NCI-H345 (cell line): Measurements from ENCODE around the gene TNFRSF14.

Experiments
- DNase-seq: peaks from one replicate; lab custom pipeline; 2025; lab: John Stamatoyannopoulos, UW

Gene TNFRSF14

DNA sequence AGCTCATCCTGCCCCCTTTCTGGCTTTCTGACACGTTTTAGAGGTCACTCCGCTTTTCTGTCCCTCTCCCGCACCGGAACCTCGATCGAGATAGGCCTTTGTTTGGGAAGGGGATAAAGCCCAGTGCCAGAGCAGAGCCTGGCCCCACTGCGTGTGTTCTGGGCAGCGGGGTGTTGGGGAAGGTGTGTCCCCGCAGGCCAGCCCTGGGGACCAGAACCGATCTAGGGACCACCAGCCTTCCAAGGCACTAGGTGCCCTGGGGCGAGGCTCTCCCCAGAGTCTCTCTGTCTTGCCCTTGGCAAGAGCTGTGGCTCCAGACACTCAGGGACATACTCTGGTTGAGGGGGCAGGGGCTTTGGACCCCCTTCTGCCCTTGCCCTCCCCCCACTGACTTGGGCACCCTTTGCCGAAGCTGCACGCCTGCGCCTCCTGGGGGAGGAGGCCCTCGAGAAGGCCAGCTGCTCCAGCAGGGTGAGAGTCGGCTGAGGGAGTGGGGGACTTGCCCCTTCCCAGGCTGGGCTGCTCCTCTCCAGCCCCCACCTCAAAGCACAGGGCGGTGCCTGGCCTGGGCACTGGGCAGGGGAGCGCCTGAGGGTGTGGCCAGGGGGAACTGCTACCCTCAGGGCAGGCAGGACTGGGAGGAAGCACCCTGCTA lies 46.8 kb downstream of the TNFRSF14 start:
- no peak for DNase-seq

DNA sequence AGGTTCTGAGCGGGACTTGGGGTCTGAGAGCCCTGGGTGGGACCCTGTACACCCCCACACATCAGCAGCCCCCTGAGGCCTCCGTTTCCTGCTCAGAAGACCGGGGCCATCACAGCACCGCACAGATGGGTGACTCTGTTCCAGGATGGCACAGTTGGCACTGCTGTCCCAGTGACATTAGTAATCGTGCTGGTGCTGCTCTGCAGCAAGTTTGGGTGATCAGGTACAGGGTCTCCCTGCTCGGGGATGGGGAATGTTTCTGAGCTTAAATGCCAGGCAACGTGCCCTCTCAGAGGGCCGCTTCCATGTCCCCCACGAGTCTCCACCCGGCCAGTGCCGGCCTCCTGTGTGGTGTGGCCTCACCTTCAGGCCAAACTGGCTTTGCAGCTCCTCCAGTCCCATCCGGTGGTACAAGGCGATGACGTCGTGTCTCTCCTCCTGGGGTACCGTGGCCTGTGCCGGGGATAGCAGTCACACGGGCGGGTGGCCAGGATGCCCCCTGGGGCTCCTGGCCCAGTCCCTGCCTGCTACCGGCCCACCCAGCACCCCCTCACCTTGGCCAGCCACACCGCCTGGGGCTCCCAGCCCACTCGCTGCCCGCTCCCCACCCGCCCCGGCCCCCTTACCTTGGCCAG lies 47.5 kb downstream of the TNFRSF14 start:
- DNase-seq: no peak

DNA sequence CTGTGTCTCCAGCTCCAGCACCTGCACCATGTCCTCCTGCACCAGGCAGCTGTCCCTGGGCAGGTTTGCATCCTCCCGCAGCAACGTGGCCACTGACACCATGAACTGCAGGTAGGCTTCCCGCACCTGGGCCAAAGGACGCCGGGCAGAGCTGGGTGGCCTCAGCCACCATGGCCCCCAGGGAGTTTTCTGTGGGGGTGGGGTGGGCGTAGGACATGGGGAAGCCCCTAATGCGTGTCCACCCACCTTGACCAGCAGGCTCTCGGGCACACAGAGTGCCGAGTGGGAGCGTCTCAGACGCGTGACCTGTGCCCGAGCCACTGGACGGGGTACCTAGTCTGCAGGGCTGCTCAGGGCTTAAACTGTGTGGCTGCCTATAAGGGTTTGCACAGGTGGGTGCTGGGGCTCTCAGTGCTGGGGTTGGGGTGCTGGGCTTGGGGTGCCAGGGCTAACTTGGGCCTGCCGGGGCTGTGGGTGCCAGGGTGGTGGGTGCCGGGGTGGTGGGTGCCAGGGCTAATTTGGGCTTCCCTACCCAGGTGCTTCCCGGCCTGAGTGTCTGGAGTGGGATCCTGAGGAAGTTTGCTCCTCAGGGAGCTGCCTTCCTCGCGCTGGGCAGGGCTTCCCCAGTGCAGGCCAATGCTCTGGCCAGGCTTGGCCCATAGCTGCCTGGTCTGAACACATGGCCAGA lies 48.1 kb downstream of the TNFRSF14 start:
- no peak for DNase-seq

DNA sequence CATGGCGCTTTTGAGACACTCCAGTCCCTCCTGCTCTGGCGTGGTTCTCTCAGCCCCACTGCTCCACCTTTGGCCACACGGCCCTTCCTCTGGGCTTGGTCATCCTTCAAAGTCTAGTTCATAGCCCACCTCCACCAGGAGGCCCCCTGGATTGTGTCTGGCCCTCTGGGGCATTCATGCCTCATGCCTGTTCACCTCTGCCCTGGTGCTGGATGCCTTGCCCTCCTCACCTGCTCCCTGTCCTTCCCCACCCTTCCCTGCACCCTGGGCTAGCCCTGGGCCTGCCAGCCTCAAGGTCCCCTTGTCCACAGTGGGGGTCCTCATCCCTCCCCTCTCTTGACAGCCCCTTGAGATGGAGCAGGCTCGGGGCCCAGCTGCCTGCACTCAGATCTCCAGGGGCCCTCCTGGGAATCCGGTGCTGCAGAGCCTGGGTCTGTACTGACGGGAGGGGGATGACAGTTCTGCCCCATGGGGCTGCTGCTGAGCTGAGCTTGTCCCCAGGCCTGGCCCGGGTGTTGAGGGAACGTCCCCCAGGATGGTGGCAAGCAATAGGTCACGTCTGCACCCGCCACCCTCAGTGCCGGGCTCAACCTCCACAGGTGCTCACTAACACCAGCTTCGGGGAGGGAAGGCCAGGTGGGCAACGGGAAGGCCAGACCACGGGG lies 48.8 kb downstream of the TNFRSF14 start:
- no peak for DNase-seq

DNA sequence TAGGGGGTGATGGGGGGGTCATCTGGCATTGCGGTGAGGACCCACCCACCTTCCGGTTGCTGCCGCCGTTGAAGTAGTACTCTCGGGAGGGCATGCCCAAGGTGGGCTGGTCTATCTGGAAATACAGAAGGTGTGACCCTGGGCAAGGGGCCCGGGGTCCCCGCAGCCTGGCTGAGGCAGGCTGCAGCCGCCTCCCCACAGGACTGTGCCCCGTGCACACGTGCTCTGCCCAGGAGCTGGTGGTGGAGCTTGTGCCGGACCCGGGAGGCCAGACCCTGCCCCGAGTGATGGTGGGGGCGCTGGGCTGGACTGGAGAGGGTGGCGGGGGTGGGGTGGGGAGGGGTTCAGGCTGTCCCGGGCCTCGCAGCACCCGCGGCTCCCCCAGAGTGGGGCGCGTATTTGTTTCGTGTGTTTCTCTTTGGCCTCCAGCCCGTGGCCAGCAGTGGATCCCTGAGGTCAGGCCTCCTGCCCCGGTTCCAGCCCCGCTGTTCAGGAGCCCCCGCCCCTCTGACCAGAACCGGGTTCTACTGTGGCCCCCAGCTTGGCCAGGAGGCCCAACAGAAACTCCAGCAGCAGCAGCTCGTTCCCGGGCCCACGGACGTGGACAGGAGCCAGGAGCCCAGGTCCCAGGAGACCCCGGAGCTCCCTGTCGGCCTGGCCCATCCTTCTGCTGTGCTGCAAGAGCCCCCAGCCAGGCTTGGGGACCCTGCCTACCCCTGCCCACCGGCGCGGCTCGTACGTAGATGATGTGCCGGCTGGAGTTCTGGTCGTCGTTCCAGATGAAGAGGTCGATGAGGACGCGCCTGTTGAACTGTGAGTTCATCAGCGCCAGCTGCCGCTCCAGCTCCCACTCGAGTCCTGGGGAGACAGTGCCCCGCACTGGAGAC lies 49.6 kb downstream of the TNFRSF14 start:
- DNase-seq: no peak

DNA sequence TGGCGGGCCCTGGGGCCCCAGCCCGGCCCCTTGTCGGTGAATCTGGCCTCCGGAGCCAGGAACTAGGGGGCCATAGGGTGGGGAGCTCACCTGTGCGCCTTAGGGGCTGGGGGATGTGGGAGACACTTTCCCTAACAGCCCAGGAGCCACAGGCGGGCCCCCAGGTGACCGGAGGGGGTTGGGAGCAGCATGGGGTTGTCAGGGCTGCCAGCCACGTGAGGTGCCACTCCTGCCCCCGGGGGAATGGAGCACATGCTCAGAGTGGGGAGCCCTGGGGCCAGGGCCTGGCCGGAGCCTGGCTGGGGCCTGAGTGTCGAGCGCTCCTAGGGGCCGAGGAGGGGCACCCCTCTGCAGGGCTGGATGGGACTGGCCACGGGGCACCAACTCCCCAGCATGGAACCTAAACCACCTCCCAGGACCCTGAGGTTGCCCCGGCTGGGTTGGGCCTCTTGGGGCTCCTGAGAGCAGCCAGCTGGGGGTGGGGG lies 50.3 kb downstream of the TNFRSF14 start:
- DNase-seq: no peak

DNA sequence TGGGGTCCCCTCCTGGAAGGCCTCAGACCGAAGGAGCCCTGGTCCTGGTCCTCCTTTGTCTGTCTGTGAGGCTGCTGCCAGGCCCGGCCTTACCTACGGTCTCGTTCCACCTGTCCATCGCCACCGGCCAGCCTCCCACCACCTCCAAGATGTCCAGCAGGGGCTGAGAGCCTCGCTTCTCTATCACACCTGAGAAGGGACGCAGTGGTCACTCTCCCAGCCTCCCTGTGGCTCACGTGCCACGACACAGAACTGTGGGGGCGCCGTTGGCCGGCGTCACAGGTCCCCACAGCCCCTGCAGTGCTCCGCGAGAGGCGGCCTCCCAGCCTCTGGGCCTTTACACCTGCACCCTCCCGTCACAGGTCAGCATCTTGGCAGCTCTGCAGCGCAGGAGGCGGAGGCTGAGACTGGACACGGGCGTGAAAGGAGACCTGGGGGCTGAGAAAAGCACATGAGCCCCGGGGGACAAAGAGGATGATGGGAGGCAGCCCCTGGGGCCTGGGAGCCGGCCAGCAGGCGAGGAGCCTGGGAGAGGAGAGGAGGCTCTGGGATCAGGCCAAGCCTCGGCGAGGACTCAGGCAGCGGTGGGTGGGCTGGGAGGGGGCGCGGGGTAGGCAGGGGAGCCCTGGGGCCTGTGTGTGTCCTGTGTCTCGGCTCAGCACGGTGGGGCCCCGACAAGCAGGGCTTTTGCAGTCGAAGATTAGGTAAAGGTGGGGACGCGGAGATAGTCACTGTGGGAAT lies 50.9 kb downstream of the TNFRSF14 start:
- DNase-seq: no peak

DNA sequence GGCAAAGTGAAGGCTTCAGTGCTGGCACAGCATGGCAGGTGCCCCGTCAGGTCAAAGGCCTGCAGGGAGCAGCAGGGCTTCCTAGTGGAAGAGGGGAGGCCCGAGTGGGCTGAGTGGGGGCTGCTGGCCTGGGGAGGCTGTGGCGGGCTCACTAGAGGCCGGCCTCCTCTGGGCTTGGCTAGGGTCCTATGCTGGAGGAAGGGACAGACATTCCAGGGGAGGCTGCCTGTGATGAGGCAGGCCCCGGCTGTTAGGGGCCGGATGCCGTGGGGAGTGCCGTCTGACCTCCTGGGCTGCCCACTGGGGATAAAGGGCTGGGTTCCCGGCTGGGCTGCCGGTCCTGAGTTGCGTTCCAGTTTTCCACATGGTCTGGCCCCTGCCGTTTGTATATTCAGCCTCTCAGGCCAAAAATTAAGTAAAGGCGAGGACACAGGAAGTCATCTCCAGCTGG lies 51.5 kb downstream of the TNFRSF14 start:
- no peak for DNase-seq

DNA sequence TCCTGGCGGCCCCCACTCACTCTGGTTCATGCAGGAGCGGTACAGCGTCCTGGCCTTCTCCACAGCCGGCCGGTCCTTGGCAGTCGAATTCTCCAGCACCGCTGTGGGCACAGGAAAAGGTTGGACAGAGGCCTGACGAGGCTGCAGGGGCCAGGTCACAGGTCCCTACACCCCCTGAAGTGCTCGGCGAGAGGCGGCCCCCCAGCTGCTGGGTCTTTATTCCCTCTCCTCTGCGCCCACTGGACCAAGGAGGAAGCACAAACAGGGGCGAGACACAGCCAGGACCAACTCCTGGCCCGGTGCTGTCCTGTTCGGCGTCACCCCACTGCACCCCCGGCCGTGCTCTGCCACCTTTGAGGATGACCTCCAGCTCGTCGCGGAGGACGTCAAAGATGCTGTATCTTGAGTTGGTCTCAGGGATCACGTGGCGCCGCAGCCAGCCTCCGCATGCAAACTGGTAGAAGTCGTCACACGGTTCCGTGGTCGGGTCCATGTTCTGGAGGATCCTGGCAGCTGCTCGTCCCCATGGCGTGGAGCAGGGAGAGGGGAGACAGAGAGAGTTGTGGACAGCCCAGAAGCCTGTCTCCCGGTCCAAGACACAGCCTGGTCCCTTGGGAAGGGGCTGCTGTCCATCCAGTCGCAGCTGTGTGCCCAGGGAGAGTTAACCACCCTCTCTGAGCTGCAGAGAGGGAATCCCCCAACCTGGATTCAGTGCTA lies 53.3 kb downstream of the TNFRSF14 start:
- no peak for DNase-seq

DNA sequence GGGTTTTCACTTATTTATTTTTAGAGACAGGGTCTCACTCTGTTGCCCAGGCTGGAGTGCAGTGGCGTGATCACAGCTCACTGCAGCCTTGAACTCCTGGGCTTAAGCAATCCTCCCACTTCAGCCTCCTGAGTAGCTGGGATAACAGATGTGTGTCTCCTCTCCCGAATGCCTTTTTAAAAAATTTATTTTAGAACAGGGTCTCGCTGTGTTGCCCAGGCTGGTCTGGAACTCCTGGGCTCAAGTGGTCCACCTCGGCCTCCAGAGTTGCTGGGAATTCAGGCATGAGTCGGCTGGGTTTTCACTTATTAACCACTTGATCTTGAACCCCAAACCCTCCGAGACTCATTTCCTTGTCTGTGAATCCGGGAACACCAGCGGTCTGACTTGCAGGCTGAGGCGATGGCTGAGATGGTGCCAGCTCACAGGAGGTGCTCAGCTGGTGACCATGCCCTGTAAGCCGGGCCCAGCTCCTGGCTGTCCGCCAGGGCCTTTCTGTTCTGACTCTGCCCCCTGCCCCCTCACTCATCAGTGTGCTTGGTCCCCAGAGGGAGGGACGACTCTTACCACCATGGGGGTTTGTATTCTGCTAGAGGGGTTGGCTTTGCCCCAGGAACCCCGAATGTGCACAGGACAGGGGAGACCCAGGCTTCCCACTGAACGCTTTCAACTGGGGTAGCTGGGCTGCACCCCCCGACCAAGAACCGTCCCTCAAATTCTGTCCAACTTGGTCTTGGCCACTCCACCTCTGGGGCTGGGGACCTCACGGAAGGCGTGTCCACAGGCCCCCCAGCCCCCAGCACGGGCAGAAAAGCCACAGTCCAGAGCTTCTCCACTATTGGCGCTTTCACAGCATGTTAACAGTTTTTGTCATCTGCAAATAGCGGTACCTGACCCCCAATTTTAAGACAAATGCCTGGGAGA lies 54.1 kb downstream of the TNFRSF14 start:
- DNase-seq: peak; percentile 65

DNA sequence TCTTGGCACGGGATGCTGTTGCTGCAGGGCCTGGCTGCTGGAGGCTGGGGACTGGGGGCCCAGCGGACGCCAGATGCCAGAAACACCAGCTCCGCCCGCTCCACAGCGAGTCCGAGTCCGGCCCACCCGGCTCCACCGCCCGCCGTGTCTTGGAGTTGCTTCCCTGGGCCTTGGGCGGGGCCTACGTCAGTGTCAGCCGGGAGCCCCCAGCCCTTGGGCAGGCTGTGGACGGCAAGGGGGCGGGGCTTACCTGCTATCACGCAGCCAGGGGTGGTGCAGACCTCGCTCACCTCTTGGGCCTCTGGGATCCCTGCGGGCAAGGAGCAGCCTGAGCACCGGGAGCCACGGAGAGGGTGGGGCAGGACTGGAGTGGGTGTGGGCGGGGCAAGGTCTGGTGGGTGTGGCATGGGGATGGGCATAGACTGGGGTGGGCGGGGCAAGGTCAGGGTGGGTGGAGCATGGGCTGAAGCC lies 54.9 kb downstream of the TNFRSF14 start:
- DNase-seq: peak; percentile 88

DNA sequence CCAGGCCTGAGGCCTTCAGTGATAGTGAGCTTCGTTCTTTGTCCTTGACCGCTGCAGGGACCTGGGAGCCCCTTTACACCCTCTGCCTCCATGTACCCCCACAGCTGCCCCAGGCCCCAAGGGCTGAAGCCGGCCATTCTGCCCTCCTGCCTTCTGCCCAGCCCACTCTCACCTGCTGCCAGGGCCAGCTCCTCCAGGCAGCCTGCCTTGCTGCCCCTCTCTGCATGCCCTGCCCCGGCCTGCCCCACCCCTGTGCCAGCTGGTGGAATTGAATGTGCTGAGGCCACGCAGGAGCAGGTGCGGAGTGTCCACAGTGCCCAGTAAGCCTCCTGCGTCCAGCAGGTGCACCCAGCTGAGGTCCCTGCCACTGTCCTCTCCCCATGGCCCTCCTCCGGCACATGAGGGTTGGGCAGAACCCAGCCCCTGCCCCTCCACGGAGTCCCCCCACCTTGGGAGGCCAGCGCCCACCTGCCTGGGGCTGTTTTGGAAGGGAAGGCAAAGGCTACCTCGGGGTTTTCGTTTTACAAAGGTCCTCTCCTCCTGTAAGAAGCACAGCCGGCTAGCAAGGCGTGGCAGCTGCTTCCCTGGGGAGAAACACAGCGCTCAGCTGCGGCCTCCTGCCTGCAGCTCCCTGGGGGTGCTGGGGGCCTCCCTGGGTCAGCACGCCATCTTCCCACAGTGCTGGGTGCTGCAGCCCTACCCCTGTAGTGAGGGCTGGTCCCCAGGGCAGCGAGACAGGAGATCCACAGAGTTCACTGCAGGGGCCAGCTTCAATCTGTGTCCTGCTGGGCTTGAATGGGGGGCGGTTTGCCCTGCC lies 55.7 kb downstream of the TNFRSF14 start:
- DNase-seq: peak; percentile 82

DNA sequence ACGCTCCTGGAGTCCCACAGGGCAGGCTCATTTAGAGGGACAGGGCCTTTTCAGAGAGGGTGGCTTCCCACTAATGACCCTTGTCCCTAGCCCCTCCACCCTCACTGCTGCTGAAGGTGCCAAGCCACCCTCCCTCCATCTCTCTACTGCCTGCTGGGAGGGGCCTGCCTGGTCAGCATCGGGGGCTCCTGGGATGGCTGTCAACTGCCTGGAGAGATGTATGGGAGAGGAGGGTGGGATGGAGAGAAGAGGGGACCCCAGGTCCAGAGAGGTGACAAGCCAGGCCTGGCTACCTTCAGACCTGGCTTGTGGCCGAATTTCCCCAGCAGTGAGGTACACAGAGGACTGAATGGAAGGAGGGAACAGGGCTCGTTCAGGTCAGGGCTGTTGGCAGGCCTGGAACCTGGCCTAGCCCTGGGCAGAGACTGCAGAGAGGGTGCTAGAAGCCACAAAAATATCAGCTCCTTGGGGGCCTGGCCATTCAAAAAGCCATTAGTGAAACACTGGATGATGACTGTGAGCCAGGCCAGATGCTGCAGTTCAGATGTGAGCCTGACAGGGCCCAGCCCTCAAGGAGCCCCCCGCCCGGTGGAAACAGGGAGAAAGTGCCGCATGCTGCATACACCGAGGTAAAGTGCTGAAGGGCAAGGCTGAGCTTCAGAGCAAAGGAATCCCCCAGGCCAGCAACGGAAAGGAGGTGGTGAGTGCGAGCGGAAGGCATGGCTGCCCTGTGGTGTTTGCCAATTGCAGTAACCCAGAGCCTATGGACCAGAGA lies 56.6 kb downstream of the TNFRSF14 start:
- DNase-seq: no peak
